GM06990 (cell line): ENCODE measurements around the gene TRAF3IP1.
A peak's percentile ranks its signal among the peaks of the same experiment; 100 is the strongest.
"Not testable (repeated sequence)": the region's sequence is repeated elsewhere in the genome, so short reads cannot be mapped to it uniquely, and the experiment has no call there.

Experiments
- DNase-seq: peaks from one replicate; pipeline ENCODE4 v3.0.0-alpha.2; 2011; ENCODE audit not compliant: insufficient read length; ENCODE audit errors: extremely low read depth
- H3K27me3 ChIP-seq: replicated peaks from 2 replicates; pipeline ENCODE4 v1.6.0; 2011; ENCODE audit warnings: low read length; ENCODE audit not compliant: control insufficient read depth, insufficient read depth
- H3K36me3 ChIP-seq: 2 replicates; pipeline ENCODE4 v1.5.1; 2011; ENCODE audit warnings: low read length; ENCODE audit not compliant: control insufficient read depth, insufficient read depth
- H3K4me3 ChIP-seq: replicated peaks from 2 replicates; pipeline ENCODE4 v1.5.1; 2011; ENCODE audit warnings: low read depth, mild to moderate bottlenecking, control low read depth, low read length
- CTCF ChIP-seq: IDR thresholded peaks from 2 replicates; pipeline ENCODE4 v1.5.1; 2011; ENCODE audit warnings: low read length, control low read depth, mild to moderate bottlenecking, inconsistent platforms; ENCODE audit not compliant: insufficient read depth, poor library complexity, severe bottlenecking

Gene TRAF3IP1

GRCh38 chr2:238361877-238362276 is 41.6 kb downstream of the TRAF3IP1 start:
- Histone ChIP-seq H3K27me3 (no peaks in the 10 kb centered on the region), H3K36me3 (no peaks in the 10 kb centered on the region; the same call in 1 of the 2 replicates), H3K4me3 (no peak overlapping the region)
- TF ChIP-seq CTCF: no peak
- DNase-seq: no peak

- Histone ChIP-seq H3K36me3 (no peaks in the 10 kb centered on the region; the same call in 1 of the 2 replicates), H3K4me3 (no peak overlapping the region), H3K27me3 (no peaks in the 10 kb centered on the region)
- no peak for TF ChIP-seq CTCF
- no peak for DNase-seq
These were observed 42.3 kb downstream of the TRAF3IP1 start for GRCh38 chr2:238362626-238363025.

- Histone ChIP-seq H3K36me3 (no peaks in the 10 kb centered on the region), H3K4me3 (no peak overlapping the region), H3K27me3 (no peaks in the 10 kb centered on the region)
- TF ChIP-seq CTCF: no peak
- no peak for DNase-seq
These were observed 49.3 kb downstream of the TRAF3IP1 start for GRCh38 chr2:238369591-238370040.

- no peak for TF ChIP-seq CTCF
- Histone ChIP-seq H3K36me3 (no peaks in the 10 kb centered on the region), H3K27me3 (no peaks in the 10 kb centered on the region), H3K4me3 (no peak overlapping the region)
- no peak for DNase-seq
These were observed 49.9 kb downstream of the TRAF3IP1 start for GRCh38 chr2:238370094-238370822.

GRCh38 chr2:238370823-238371372 is 50.6 kb downstream of the TRAF3IP1 start:
- TF ChIP-seq CTCF: peak; percentile 69
- H3K36me3 ChIP-seq: no peaks in the 10 kb centered on the region
- H3K27me3 ChIP-seq: no peaks in the 10 kb centered on the region
- no peak overlapping the region for H3K4me3 ChIP-seq
- no peak for DNase-seq

- not testable (repeated sequence) for H3K36me3 ChIP-seq, H3K27me3 ChIP-seq, DNase-seq, H3K4me3 ChIP-seq
These were observed 52.0 kb downstream of the TRAF3IP1 start for GRCh38 chr2:238372277-238372676.
